A673 (cell line): ENCODE data around the gene SLC38A9. TPM values are rescaled to one million over a fixed set of nuclear protein-coding genes. Genes with fewer than 3 reads are reported as not detected.

ENCODE experiments used
- BruUV-seq: library from RNA; stranded (reverse); fragments of 400-500 nt; replicated peaks from 2 replicates; lab custom pipeline; 2021; lab: Mats Ljungman, UMichigan
- CTCF ChIA-PET: fragments of 300-600 bp; sonication (Branson Sonifier 250); formaldehyde crosslinking; loops from one replicate; lab custom pipeline; 2022; ENCODE audit warnings: antibody characterized with exemption; lab: Charles Lee
- POLR2A ChIA-PET: fragments of 300-600 bp; sonication (Branson Sonifier 250); formaldehyde crosslinking; loops from one replicate; lab custom pipeline; 2022; ENCODE audit warnings: antibody characterized with exemption; ENCODE audit not compliant: low non-redundant PET; lab: Charles Lee
- DNase-seq: peaks from one replicate; pipeline ENCODE4 v3.0.0-alpha.2; 2015; ENCODE audit warnings: low spot score
- H3K27ac ChIP-seq: fragments of 200-600 bp; sonication (generic); 2 replicates; pipeline ENCODE4 v1.5.1; 2016; ENCODE audit warnings: mixed run types, low read depth, mild to moderate bottlenecking, mixed read lengths, antibody characterized with exemption, low read length; ENCODE audit not compliant: poor library complexity, severe bottlenecking
- H3K27me3 ChIP-seq: fragments of 200-600 bp; sonication (generic); replicated peaks from 2 replicates; pipeline ENCODE4 v1.6.1; 2017; ENCODE audit warnings: mixed run types, low read depth, mild to moderate bottlenecking, mixed read lengths, antibody characterized with exemption, low read length; ENCODE audit not compliant: insufficient read depth, poor library complexity
- H3K36me3 ChIP-seq: fragments of 200-600 bp; sonication (generic); 2 replicates; pipeline ENCODE4 v1.6.1; 2016; ENCODE audit warnings: mixed run types, mild to moderate bottlenecking, mixed read lengths, antibody characterized with exemption, low read length; ENCODE audit not compliant: insufficient read depth, poor library complexity, severe bottlenecking
- H3K4me1 ChIP-seq: fragments of 200-600 bp; sonication (generic); 2 replicates; pipeline ENCODE4 v1.6.1; 2017; ENCODE audit warnings: mixed run types, mild to moderate bottlenecking, mixed read lengths, antibody characterized with exemption, low read length; ENCODE audit not compliant: insufficient read depth, poor library complexity, severe bottlenecking
- H3K4me3 ChIP-seq: fragments of 200-600 bp; sonication (generic); 2 replicates; pipeline ENCODE4 v1.5.1; 2016; ENCODE audit warnings: low read depth, mixed run types, mild to moderate bottlenecking, mixed read lengths, low read length; ENCODE audit not compliant: poor library complexity, severe bottlenecking
- H3K9me3 ChIP-seq: fragments of 200-600 bp; sonication (generic); 2 replicates; pipeline ENCODE4 v1.6.1; 2016; ENCODE audit warnings: mixed run types, low read depth, mild to moderate bottlenecking, mixed read lengths, antibody characterized with exemption, low read length; ENCODE audit not compliant: poor library complexity, severe bottlenecking
- CTCF ChIP-seq: fragments of 300-800, 200-600 bp; sonication (generic); conservative IDR thresholded peaks from 2 replicates; pipeline ENCODE4 v1.5.1; 2017; ENCODE audit warnings: low read depth, mild to moderate bottlenecking, antibody characterized with exemption, low read length, moderate library complexity, mixed read lengths
- EZH2 ChIP-seq: fragments of 200-600 bp; sonication (generic); IDR thresholded peaks from 2 replicates; pipeline ENCODE4 v1.6.1; 2017; ENCODE audit warnings: borderline replicate concordance, low read depth, mild to moderate bottlenecking, mixed read lengths, antibody characterized with exemption, low read length; ENCODE audit not compliant: poor library complexity, severe bottlenecking
- intact Hi-C: fragments of 100-400 bp; cut with micrococcal nuclease; formaldehyde crosslinking; loops from one replicate; pipeline ENCODE4 v1.10.0; 2022; ENCODE audit not compliant: unreplicated experiment
- total RNA-seq: library from RNA; stranded (reverse); gene quantifications from 2 replicates; pipeline ENCODE4 v1.2.3, GENCODE V29; 2021

The SLC38A9 gene
- total RNA-seq, 1 experiment from 2014 or later: 22.1 TPM

GRCh38 chr5:55737793-55738192 is 25.7 kb upstream of the SLC38A9 start, which contains the start of gene DDX4:
TSS of gene DDX4 (plus strand) at chr5:55738061. CDS start at chr5:55738964, 903 bp downstream.
- Histone ChIP-seq H3K9me3 (no peaks in the 10 kb centered on the region), H3K27ac (no peak within 1 kb of the TSS), H3K4me1 (no peaks in the 10 kb centered on the region), H3K36me3 (no peaks in the 10 kb centered on the region), H3K4me3 (no peak within 1 kb of the TSS), H3K27me3 (no peaks in the 10 kb centered on the region)
- intact Hi-C loops: no loop called here
- TF ChIP-seq CTCF (no peak), EZH2 (no peak)
- no peak for DNase-seq
- no TSS peak for BruUV-seq
- ChIA-PET POLR2A (no interaction called here), CTCF (no interaction called here)

- Histone ChIP-seq H3K9me3 (no peaks in the 10 kb centered on the region), H3K27ac (no peak overlapping the region), H3K4me1 (no peaks in the 10 kb centered on the region), H3K27me3 (no peaks in the 10 kb centered on the region), H3K36me3 (no peaks in the 10 kb centered on the region), H3K4me3 (no peak overlapping the region)
- TF ChIP-seq CTCF (no peak), EZH2 (no peak)
- CTCF ChIA-PET: no interaction called here
- DNase-seq: no peak
- POLR2A ChIA-PET: no interaction called here
- BruUV-seq: no TSS peak
- intact Hi-C loops: no loop called here
Measured at GRCh38 chr5:55734658-55735057, 22.5 kb upstream of the SLC38A9 start.

- Histone ChIP-seq H3K9me3 (no peaks in the 10 kb centered on the region), H3K27me3 (no peaks in the 10 kb centered on the region), H3K27ac (no peak overlapping the region), H3K4me3 (no peak overlapping the region), H3K36me3 (no peaks in the 10 kb centered on the region), H3K4me1 (no peaks in the 10 kb centered on the region)
- ChIA-PET CTCF (no interaction called here), POLR2A (no interaction called here)
- DNase-seq: no peak
- intact Hi-C loops: no loop called here
- BruUV-seq: no TSS peak
- TF ChIP-seq CTCF (no peak), EZH2 (no peak)
Measured at GRCh38 chr5:55732585-55732984, 20.5 kb upstream of the SLC38A9 start.
